Measurements from ENCODE around the gene SPAG5. TPM values are rescaled to one million over a fixed set of nuclear protein-coding genes. Genes with fewer than 3 reads are reported as not detected.

Gene SPAG5
- total RNA-seq, 3 donors from 2014 or later (not counting 1 experiment from before 2014, with no cell fraction given) = 18.0 to 19.6 (median 19.3) TPM

- no peaks in the 10 kb centered on the region for H3K27me3 ChIP-seq (ENCODE audit: control insufficient read depth, insufficient read depth, low read length)
- Mint-ChIP-seq H3K4me1 (peaks cover 22 to 23% of the 10 kb centered on the region in 2 donors), H3K27me3 (ENCODE audit: low read depth in 2 of 2) (no peaks in the 10 kb centered on the region), H3K27ac (peak overlapping the region; percentile 95 to 98), H3K36me3 (no peaks in the 10 kb centered on the region), H3K4me3 (peak overlapping the region; percentile 94), H3K9me3 (no peaks in the 10 kb centered on the region)
- WGBS (ENCODE audit: insufficient coverage) = 7% methylated on average over 40 of the region's 40 CpGs
- ATAC-seq (peak; percentile 66 to 81 (median 72)), DNase-seq (peak; percentile 60 to 84)
- intact Hi-C loops (cut with micrococcal nuclease) = loop anchor here (1.0 to 5.0 kb wide), 2 partner anchors 23 to 107 kb away; partner anchors contain the start of gene ALDOC
- H3K9me3 ChIP-seq (ENCODE audit: control insufficient read depth, insufficient read depth, low read length) = no peaks in the 10 kb centered on the region
- peak overlapping the region; percentile 71 for H3K4me3 ChIP-seq (ENCODE audit: low read length)
- no peaks in the 10 kb centered on the region for H3K36me3 ChIP-seq (ENCODE audit: control insufficient read depth, insufficient read depth, low read length)
- H3K27ac ChIP-seq (ENCODE audit: low read length) = peak overlapping the region; percentile 95
- TF ChIP-seq CTCF (IDR thresholded peaks at IDR 0.05) = no peak
- H3K4me1 ChIP-seq (ENCODE audit: control insufficient read depth, insufficient read depth, low read length) = peaks cover 19% of the 10 kb centered on the region
These were observed 723 bp upstream of the SPAG5 start for GRCh38 chr17:28599311-28600184.

- no peak for ATAC-seq
- Mint-ChIP-seq H3K9me3 (no peaks in the 10 kb centered on the region), H3K4me3 (peak overlapping the region; percentile 94), H3K36me3 (no peaks in the 10 kb centered on the region), H3K27ac (peak overlapping the region; percentile 95 to 98), H3K4me1 (peaks cover 22 to 23% of the 10 kb centered on the region in 2 donors), H3K27me3 (ENCODE audit: low read depth in 2 of 2) (no peaks in the 10 kb centered on the region)
- 13% methylated on average over 16 of the region's 17 CpGs for WGBS (ENCODE audit: insufficient coverage)
- intact Hi-C loops (cut with micrococcal nuclease) = loop anchor here (5.0 kb wide), 1 partner anchor 106 kb away; no protein-coding TSS in a partner anchor
- Histone ChIP-seq H3K27ac (ENCODE audit: low read length) (no peak overlapping the region), H3K4me3 (ENCODE audit: low read length) (peak overlapping the region; percentile 71), H3K36me3 (ENCODE audit: control insufficient read depth, insufficient read depth, low read length) (no peaks in the 10 kb centered on the region), H3K4me1 (ENCODE audit: control insufficient read depth, insufficient read depth, low read length) (peaks cover 19% of the 10 kb centered on the region), H3K9me3 (ENCODE audit: control insufficient read depth, insufficient read depth, low read length) (no peaks in the 10 kb centered on the region), H3K27me3 (ENCODE audit: control insufficient read depth, insufficient read depth, low read length) (no peaks in the 10 kb centered on the region)
- DNase-seq = no peak
- TF ChIP-seq CTCF (IDR thresholded peaks at IDR 0.05) = no peak
These were observed 436 bp downstream of the SPAG5 start for GRCh38 chr17:28598389-28598788.

- no peak for TF ChIP-seq CTCF (IDR thresholded peaks at IDR 0.05)
- DNase-seq = no peak
- Mint-ChIP-seq H3K36me3 (no peaks in the 10 kb centered on the region), H3K27me3 (ENCODE audit: low read depth in 2 of 2) (no peaks in the 10 kb centered on the region), H3K27ac (peak overlapping the region; percentile 95 to 98), H3K9me3 (no peaks in the 10 kb centered on the region), H3K4me1 (peaks cover 22 to 23% of the 10 kb centered on the region in 2 donors), H3K4me3 (peak overlapping the region; percentile 94)
- Histone ChIP-seq H3K27me3 (ENCODE audit: control insufficient read depth, insufficient read depth, low read length) (no peaks in the 10 kb centered on the region), H3K27ac (ENCODE audit: low read length) (no peak overlapping the region), H3K9me3 (ENCODE audit: control insufficient read depth, insufficient read depth, low read length) (no peaks in the 10 kb centered on the region), H3K4me3 (ENCODE audit: low read length) (no peak overlapping the region), H3K36me3 (ENCODE audit: control insufficient read depth, insufficient read depth, low read length) (no peaks in the 10 kb centered on the region), H3K4me1 (ENCODE audit: control insufficient read depth, insufficient read depth, low read length) (peaks cover 19% of the 10 kb centered on the region)
- ATAC-seq = no peak
- 69% methylated on average over 4 of the region's 5 CpGs for WGBS (ENCODE audit: insufficient coverage)
- intact Hi-C loops (cut with micrococcal nuclease) = loop anchor here (5.0 kb wide), 1 partner anchor 105 kb away; no protein-coding TSS in a partner anchor
These were observed 1.0 kb downstream of the SPAG5 start for GRCh38 chr17:28597606-28598383.
